Measurements from ENCODE around the gene HPN.

The HPN gene

DNA sequence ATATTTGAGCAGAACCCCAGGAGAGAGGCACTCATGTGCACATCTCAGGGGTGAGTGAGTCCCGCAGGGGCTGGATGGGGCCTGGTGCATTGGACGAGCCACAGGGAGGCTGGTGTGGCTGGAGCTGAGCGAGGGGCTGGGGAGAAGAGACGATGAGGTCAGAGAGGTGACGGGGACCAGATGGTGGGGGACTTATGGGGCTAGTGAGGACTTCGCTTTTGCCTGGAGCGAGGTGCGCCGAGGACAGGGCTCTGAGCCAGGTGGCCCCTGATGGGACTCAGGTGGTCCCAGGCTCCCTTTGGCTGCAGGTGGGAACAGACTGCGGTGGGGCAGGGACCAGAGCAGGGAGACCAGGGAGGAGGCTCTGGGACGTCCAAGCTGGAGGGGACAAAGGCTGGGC is 67.2 kb downstream of the HPN start:
- no peak for DNase-seq

DNA sequence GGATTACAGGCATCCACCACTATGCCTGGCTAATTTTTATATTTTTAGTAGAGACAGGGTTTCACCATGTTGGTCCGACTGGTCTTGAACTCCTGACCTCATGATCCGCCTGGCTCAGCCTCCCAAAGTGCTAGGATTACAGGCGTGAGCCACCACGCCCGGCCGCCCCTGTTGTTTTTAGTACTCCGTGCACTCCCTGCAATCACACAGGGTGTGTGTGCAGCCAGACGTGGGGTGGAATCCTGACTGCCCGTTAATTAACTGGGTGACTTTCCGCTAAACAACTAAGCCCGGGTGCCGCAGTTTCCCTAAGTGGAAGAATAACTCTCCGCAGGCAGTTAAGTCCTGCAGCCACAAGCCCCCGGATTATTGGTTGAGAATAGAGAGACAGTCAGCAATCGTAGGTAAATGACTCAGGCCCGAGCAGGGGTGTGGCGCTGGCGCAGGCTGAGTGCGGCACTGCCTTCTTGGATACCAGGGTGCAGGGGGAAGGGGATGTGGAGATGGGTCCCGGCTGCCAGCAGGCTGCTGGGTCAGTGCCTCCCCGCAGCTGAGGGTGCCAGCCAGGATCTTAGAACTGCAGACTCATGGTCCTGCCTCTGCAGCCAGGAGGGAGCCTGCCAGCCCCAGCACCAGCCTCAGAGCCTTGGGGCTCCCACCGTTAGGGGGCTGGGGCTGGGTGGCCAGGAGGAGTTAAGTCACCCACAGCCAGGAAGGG is 68.0 kb downstream of the HPN start:
- DNase-seq: no peak

GRCh38 chr19:35110974-35111373 is 69.5 kb downstream of the HPN start:
- no peak for DNase-seq

DNA sequence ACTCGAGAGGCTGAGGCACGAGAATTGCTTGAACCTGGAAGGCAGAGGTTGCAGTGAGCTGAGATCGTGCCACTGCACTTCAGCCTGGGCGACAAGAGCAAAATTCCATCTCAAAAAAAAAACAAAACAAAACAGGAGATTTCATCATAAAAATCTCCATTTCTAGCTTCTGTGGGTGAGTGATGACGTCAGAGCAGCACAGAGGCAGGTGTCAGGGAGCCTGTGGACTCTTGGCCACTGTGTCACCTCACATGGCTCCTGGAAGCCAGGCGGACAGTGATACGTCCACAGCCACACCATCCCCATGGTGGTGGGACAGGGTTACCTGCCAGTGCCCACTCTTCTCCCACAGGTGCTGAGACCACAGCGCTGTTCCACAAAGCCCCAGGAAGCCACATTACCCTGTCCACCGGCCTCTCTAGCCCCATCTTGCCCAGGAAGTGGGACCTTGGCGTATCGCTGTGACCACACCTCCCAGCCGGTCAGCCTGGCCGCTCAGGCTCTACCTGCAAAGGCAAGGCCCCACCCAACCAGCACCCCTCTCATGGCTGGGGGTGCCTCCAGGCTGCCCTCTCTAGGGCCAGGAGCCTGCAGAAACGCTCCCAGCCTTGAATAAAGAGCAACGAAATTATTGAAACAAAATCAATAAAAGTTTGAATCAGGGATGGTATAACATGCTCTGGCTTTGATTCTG is 71.6 kb downstream of the HPN start:
- no peak for DNase-seq

- DNase-seq: peak; percentile 73
These were observed 73.0 kb downstream of the HPN start for GRCh38 chr19:35114353-35115176.

- DNase-seq: no peak
These were observed 73.8 kb downstream of the HPN start, which contains the start of gene FXYD3 for GRCh38 chr19:35115177-35115951. Gene FXYD3 (plus strand): TSS chr19:35115823. CDS start chr19:35119377, 3,554 bp downstream.

Data from CD4-positive, alpha-beta T cell treated with Interleukin-12 subunit alpha and Interleukin-12 subunit beta, for 1 hour (primary cell).